Measurements from ENCODE around the gene FAM53B. TPM values are rescaled to one million over a fixed set of nuclear protein-coding genes. Genes with fewer than 3 reads are reported as not detected.

The FAM53B gene
- total RNA-seq, 6 experiments from 2014 or later, result 4.4 to 10.8 (median 4.8) TPM

DNA sequence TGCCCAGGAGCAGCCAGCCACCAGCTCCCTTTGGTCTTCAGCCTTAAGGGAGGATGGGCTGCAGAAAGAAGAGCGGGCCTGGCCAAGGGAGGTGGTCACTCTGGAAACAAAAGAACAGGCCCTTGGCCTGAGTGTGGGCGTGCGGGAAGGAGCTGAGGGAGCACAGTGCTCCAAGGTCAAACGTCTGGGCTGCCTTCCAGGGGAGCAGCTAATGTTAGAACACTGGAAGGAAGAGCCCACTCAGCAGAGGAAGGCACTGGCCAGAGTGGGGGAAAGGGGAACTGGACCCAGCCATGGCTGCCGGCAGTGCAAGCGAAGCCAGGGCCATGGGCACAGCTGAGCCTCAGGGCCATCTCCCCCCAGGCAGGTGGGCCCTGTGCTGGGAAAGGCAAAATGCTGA, 42.7 kb downstream of the FAM53B start:
- no peaks in the 10 kb centered on the region for H3K27me3 ChIP-seq
- peak; percentile 57 to 71 (median 70) for ATAC-seq
- intact Hi-C loops (cut with DNase I), result no loop called here
- H3K36me3 ChIP-seq, result no peaks in the 10 kb centered on the region
- no peaks in the 10 kb centered on the region for H3K9me3 ChIP-seq
- WGBS (ENCODE audit: insufficient coverage, low coverage, low lambda C conversion rate, missing lambda C conversion rate), result 17% methylated on average over 3 of the region's 6 CpGs
- no peak overlapping the region for H3K4me3 ChIP-seq
- TF ChIP-seq CTCF (IDR thresholded peaks at IDR 0.05) (no peak), POLR2A (IDR thresholded peaks at IDR 0.05) (no peak)
- H3K27ac ChIP-seq, result peak overlapping the region; percentile 50 to 81 (median 74)
- peaks cover 3 to 64% (median 21%) of the 10 kb centered on the region in 4 donors for H3K4me1 ChIP-seq
- peak; percentile 85 to 86 (median 85) for DNase-seq

DNA sequence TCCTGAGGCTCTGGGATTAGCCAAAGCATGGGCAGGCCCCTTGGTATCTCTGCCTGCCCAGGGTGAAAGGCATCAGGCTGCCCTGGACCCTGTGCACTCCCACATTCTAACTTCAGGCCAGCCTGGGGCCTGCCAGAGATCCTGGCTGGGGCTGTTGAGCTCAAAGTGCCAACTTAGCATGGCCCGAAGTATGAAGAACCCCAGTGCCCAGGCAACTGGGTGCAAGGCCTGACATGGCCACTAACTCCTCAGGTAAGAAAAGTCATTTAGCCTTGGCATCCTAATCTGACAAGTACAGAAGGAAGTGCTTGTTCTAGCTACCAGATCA, 43.2 kb downstream of the FAM53B start:
- DNase-seq (peak in 1 of 3 donors; percentile 24), ATAC-seq (peak in 1 of 4 donors; percentile 3)
- intact Hi-C loops (cut with DNase I), result no loop called here

DNA sequence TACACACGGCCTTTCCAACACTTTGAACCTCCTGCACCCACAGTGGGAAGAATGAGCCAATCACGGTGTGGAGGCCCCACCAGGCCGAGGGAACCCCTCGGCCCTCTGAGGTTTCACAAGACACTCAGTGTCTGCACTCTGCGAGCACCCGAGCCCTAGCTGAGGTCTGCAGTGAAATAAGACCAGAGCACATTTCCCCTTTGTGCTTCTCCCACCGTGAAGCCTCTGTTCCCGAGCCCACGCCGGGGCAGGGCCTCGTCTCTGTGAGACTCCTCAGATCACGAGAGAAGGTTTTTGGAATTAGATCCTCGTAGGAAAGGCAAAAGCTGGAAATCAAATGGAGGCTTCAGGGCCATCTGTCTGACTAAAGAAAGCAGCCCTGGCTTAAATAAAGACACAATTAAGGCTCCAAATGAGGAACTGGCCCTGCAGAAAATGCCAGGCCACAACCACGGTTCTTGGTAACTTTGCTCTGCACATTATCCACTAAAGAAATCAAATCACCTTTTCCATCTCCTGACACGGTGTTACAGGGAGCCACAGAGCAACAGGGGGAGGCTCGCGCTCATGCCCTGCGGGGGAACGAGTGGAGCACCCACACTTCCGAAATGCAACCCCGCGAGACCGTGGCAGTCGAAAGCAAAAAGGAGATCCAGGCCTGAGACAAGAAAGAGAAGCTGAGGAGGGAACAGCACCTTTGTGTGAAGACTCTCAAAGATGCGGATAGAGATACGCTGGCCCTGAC, 43.7 kb downstream of the FAM53B start:
- DNase-seq (peak in 1 of 3 donors; percentile 25), ATAC-seq (peak; percentile 3 to 26 (median 18))
- 61% methylated on average over 18 of the region's 26 CpGs for WGBS (ENCODE audit: insufficient coverage, low coverage, low lambda C conversion rate, missing lambda C conversion rate)
- Histone ChIP-seq H3K27ac (peak overlapping the region in 2 of 3 donors; percentile 74 to 81), H3K4me1 (peaks cover 0 to 57% (median 21%) of the 10 kb centered on the region in 4 donors), H3K36me3 (no peaks in the 10 kb centered on the region), H3K4me3 (no peak overlapping the region), H3K27me3 (no peaks in the 10 kb centered on the region), H3K9me3 (no peaks in the 10 kb centered on the region)
- intact Hi-C loops (cut with DNase I), result no loop called here
- TF ChIP-seq CTCF (IDR thresholded peaks at IDR 0.05), result no peak
- no peak for TF ChIP-seq POLR2A (IDR thresholded peaks at IDR 0.05)

More for the DNA sequence above, 43.2 kb downstream of the FAM53B start:
- H3K27me3 ChIP-seq, result no peaks in the 10 kb centered on the region
- peak overlapping the region in 2 of 3 donors; percentile 74 to 81 for H3K27ac ChIP-seq
- no peaks in the 10 kb centered on the region for H3K9me3 ChIP-seq
- H3K36me3 ChIP-seq, result no peaks in the 10 kb centered on the region
- peaks cover 0 to 60% (median 21%) of the 10 kb centered on the region in 4 donors for H3K4me1 ChIP-seq
- no peak overlapping the region for H3K4me3 ChIP-seq
- WGBS (ENCODE audit: insufficient coverage, low coverage, low lambda C conversion rate, missing lambda C conversion rate), result no CpG with 5 or more reads among the region's 1 CpG
- no peak for TF ChIP-seq CTCF (IDR thresholded peaks at IDR 0.05)
- no peak for TF ChIP-seq POLR2A (IDR thresholded peaks at IDR 0.05)

GRCh38 chr10:124699471-124700292, 44.5 kb downstream of the FAM53B start:
- Histone ChIP-seq H3K4me3 (no peak overlapping the region), H3K9me3 (no peaks in the 10 kb centered on the region), H3K36me3 (peaks cover 0 to under 1% (median 0%) of the 10 kb centered on the region in 4 donors), H3K27ac (peak overlapping the region in 2 of 3 donors; percentile 26 to 74), H3K4me1 (peaks cover 0 to 54% (median 21%) of the 10 kb centered on the region in 4 donors), H3K27me3 (no peaks in the 10 kb centered on the region)
- DNase-seq (peak; percentile 77 to 94 (median 92)), ATAC-seq (peak; percentile 51 to 78 (median 74))
- WGBS (ENCODE audit: insufficient coverage, low coverage, low lambda C conversion rate, missing lambda C conversion rate), result 53% methylated on average over 12 of the region's 18 CpGs
- TF ChIP-seq CTCF (IDR thresholded peaks at IDR 0.05) (no peak), POLR2A (IDR thresholded peaks at IDR 0.05) (no peak)
- intact Hi-C loops (cut with DNase I), result no loop called here
